HL-60 (cell line): Measurements from ENCODE around the gene SRPK2.

Experiments used
- POLR2AphosphoS5 ChIP-seq: IDR thresholded peaks from 2 replicates; pipeline ENCODE4 v1.6.1; 2012; ENCODE audit warnings: low read depth
- TF ChIP-seq, protein P1 (sequence below): IDR thresholded peaks from 2 replicates; pipeline ENCODE4 v1.6.1; 2012; ENCODE audit warnings: low read depth; ENCODE audit not compliant: insufficient replicate concordance
- TF ChIP-seq, protein P2 (sequence below): IDR thresholded peaks from one replicate; pipeline ENCODE4 v1.5.1; 2011; ENCODE audit warnings: low read length, control low read depth, inconsistent platforms; ENCODE audit not compliant: insufficient read depth

DNA sequence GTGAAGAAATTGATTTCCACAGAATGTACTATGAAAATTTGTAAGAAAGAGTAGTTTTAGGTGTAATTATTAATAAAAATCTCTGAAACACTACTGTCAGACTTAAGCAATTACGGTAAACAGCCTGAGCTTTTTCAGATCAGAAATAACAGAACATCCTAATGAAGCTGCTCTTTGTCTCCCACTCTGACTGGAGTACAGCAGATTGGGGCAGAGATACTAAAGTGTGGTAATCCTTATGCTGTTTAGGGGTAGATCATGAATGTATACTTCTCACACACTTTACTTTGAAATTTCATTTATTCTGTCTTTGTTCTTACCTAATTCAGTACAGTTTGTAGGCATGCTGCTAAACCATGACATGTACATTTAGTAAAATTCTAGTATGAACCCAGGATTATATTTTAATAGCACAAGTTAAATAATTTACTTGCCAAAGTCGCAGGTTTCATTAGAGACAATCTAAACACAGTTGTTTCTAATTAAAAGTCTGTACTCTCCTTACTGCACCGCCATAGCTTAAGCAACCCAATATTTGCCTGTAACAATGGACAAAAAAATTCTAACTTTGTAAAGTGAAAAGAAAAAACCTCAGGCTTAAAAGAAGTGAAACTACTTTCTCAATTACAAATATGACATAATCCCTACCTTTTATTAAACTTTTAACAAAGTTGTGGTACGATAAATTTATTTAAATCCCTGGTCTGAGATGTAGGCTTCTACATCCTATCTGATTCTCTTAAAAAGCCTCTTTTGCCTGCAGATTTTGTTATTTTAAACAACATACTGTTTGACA is 286.0 kb downstream of the SRPK2 start:
- TF ChIP-seq, protein P1, sequence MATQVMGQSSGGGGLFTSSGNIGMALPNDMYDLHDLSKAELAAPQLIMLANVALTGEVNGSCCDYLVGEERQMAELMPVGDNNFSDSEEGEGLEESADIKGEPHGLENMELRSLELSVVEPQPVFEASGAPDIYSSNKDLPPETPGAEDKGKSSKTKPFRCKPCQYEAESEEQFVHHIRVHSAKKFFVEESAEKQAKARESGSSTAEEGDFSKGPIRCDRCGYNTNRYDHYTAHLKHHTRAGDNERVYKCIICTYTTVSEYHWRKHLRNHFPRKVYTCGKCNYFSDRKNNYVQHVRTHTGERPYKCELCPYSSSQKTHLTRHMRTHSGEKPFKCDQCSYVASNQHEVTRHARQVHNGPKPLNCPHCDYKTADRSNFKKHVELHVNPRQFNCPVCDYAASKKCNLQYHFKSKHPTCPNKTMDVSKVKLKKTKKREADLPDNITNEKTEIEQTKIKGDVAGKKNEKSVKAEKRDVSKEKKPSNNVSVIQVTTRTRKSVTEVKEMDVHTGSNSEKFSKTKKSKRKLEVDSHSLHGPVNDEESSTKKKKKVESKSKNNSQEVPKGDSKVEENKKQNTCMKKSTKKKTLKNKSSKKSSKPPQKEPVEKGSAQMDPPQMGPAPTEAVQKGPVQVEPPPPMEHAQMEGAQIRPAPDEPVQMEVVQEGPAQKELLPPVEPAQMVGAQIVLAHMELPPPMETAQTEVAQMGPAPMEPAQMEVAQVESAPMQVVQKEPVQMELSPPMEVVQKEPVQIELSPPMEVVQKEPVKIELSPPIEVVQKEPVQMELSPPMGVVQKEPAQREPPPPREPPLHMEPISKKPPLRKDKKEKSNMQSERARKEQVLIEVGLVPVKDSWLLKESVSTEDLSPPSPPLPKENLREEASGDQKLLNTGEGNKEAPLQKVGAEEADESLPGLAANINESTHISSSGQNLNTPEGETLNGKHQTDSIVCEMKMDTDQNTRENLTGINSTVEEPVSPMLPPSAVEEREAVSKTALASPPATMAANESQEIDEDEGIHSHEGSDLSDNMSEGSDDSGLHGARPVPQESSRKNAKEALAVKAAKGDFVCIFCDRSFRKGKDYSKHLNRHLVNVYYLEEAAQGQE, result no peak
- TF ChIP-seq, protein P2, sequence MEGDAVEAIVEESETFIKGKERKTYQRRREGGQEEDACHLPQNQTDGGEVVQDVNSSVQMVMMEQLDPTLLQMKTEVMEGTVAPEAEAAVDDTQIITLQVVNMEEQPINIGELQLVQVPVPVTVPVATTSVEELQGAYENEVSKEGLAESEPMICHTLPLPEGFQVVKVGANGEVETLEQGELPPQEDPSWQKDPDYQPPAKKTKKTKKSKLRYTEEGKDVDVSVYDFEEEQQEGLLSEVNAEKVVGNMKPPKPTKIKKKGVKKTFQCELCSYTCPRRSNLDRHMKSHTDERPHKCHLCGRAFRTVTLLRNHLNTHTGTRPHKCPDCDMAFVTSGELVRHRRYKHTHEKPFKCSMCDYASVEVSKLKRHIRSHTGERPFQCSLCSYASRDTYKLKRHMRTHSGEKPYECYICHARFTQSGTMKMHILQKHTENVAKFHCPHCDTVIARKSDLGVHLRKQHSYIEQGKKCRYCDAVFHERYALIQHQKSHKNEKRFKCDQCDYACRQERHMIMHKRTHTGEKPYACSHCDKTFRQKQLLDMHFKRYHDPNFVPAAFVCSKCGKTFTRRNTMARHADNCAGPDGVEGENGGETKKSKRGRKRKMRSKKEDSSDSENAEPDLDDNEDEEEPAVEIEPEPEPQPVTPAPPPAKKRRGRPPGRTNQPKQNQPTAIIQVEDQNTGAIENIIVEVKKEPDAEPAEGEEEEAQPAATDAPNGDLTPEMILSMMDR, result no peak
- no peak for TF ChIP-seq POLR2AphosphoS5
